H1 (cell line): ENCODE data around the gene NEK11.

Experiments
- CEBPB ChIP-seq: IDR thresholded peaks from 2 replicates; pipeline ENCODE4 v1.6.1; 2012; ENCODE audit warnings: low read depth, low read length
- CHD7 ChIP-seq: fragments of 300-600 bp; sonication (generic); IDR thresholded peaks from 2 replicates; pipeline ENCODE4 v1.7.1; 2012; ENCODE audit warnings: low read length, moderate library complexity, mild to moderate bottlenecking, inconsistent platforms; ENCODE audit not compliant: insufficient replicate concordance
- CTCF ChIP-seq, 3 experiments: IDR thresholded peaks; 1 replicate in 2 of 3; 2 replicates in 1 of 3; pipeline versions ENCODE4 v1.5.1 to v1.6.1; 2011; ENCODE audit warnings: low read length in 3 of 3, mild to moderate bottlenecking in 3 of 3, inconsistent platforms in 2 of 3, low read depth in 1 of 3, moderate library complexity in 1 of 3; ENCODE audit not compliant: insufficient read depth in 1 of 3; ENCODE audit errors: control extremely low read depth in 1 of 3
- HDAC6 ChIP-seq: IDR thresholded peaks from one replicate; pipeline ENCODE4 v1.7.1; 2012; ENCODE audit warnings: low read depth, mild to moderate bottlenecking, inconsistent platforms, low read length, moderate library complexity
- POLR2A ChIP-seq, 2 experiments: IDR thresholded peaks; 1 replicate in 1 of 2; 2 replicates in 1 of 2; pipeline ENCODE4 v1.6.1; 2011; ENCODE audit warnings: low read depth in 2 of 2, low read length in 2 of 2, mild to moderate bottlenecking in 2 of 2; ENCODE audit errors: control extremely low read depth in 1 of 2
- POLR2AphosphoS5 ChIP-seq: IDR thresholded peaks from 2 replicates; pipeline ENCODE4 v1.6.1; 2011; ENCODE audit warnings: low read depth, low read length
- RAD21 ChIP-seq, 2 experiments: IDR thresholded peaks in 1 of 2; conservative IDR thresholded peaks in 1 of 2; 2 replicates each; pipeline ENCODE4 v1.6.1; 2011; ENCODE audit warnings: low read depth in 2 of 2, low read length in 2 of 2, improper control_type of control experiment in 1 of 2, inconsistent platforms in 1 of 2, mild to moderate bottlenecking in 1 of 2, moderate library complexity in 1 of 2
- SP2 ChIP-seq: IDR thresholded peaks from 2 replicates; pipeline ENCODE4 v1.6.1; 2012; ENCODE audit warnings: mild to moderate bottlenecking, low read length, inconsistent platforms
- SUZ12 ChIP-seq: fragments of 200-600 bp; sonication (generic); IDR thresholded peaks from 2 replicates; pipeline ENCODE4 v1.6.1; 2012; ENCODE audit warnings: mild to moderate bottlenecking, inconsistent platforms, low read length, moderate library complexity, mixed read lengths
- TCF12 ChIP-seq: IDR thresholded peaks from 2 replicates; pipeline ENCODE4 v1.6.1; 2011; ENCODE audit warnings: low read depth, mild to moderate bottlenecking, low read length
- TEAD4 ChIP-seq: IDR thresholded peaks from 2 replicates; pipeline ENCODE4 v1.6.1; 2012; ENCODE audit warnings: low read depth, low read length, inconsistent platforms, mixed read lengths
- TF ChIP-seq, protein P1 (sequence below): IDR thresholded peaks from 2 replicates; pipeline ENCODE4 v1.6.1; 2011; ENCODE audit warnings: low read depth, mild to moderate bottlenecking, low read length; ENCODE audit not compliant: insufficient read depth

DNA sequence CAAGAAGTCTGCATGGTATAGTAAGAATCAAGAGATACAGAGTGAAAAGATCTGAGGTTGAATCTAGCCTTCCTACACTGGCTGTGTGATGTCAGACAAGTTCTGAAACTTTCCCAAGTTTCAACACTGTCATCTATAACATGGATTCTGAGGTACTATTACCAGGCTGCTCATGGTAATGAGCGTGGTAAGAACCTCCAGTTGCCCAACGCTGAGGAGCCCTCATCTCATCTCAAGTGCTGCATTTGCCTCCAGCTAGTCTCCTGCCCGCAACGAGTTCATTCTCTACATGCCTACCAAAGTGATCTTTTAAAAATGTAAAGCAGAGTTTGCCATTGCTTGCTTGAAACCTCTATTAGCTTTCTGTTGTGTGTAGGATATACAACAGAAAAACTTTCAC lies 168.1 kb downstream of the NEK11 start:
- TF ChIP-seq CHD7 (no peak), RAD21 (IDR thresholded peaks at IDR 0.05 in 1 of 2, conservative IDR thresholded peaks at IDR 0.05 in 1 of 2; ENCODE audit: low read depth in 2 of 2, low read length in 2 of 2) (no peak), POLR2A (IDR thresholded peaks at IDR 0.05; ENCODE audit: control extremely low read depth in 1 of 2, low read depth in 2 of 2, low read length in 2 of 2) (no peak), HDAC6 (no peak), SUZ12 (no peak), CTCF (IDR thresholded peaks at IDR 0.05; ENCODE audit: control extremely low read depth in 1 of 3, insufficient read depth in 1 of 3, low read depth in 1 of 3, low read length in 3 of 3) (no peak), TEAD4 (no peak), POLR2AphosphoS5 (no peak), CEBPB (no peak), SP2 (no peak), TCF12 (no peak)
- TF ChIP-seq, protein P1, sequence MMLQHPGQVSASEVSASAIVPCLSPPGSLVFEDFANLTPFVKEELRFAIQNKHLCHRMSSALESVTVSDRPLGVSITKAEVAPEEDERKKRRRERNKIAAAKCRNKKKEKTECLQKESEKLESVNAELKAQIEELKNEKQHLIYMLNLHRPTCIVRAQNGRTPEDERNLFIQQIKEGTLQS: no peak
